ENCODE data around the gene CHAF1B. TPM values are rescaled to one million over a fixed set of nuclear protein-coding genes. Genes with fewer than 3 reads are reported as not detected.

Gene CHAF1B
- polyA plus RNA-seq, 1 of the 3 experiments (the other 2 are of a cell fraction), result 6.8 TPM

GRCh38 chr21:36464590-36464989, 79.4 kb downstream of the CHAF1B start:
- no peak overlapping the region for H2AFZ ChIP-seq (ENCODE audit: low read depth)
- CTCF ChIA-PET, result no interaction called here

GRCh38 chr21:36465478-36465877, 80.3 kb downstream of the CHAF1B start:
- WGBS (ENCODE audit: low lambda C conversion rate), result 70% methylated on average over 8 of the region's 8 CpGs
- POLR2A ChIA-PET, result no interaction called here

More at GRCh38 chr21:36464590-36464989, 79.4 kb downstream of the CHAF1B start:
- Histone ChIP-seq H3K4me2 (no peak overlapping the region), H3K4me3 (ENCODE audit: low read depth in 2 of 2, low read length in 1 of 2) (no peak overlapping the region), H3K9me2 (no peaks in the 10 kb centered on the region), H3K79me2 (ENCODE audit: insufficient read depth) (no peaks in the 10 kb centered on the region), H3F3A (replicated peaks; ENCODE audit: insufficient read depth) (no peaks in the 10 kb centered on the region), H3K9me3 (no peaks in the 10 kb centered on the region), H3K36me3 (replicated peaks in 1 of 2; ENCODE audit: control insufficient read depth in 1 of 2, insufficient read depth in 2 of 2, low read length in 1 of 2) (no peaks in the 10 kb centered on the region), H4K20me1 (ENCODE audit: insufficient read depth) (no peaks in the 10 kb centered on the region), H3K9ac (no peak overlapping the region), H3K27me3 (ENCODE audit: insufficient read depth) (no peaks in the 10 kb centered on the region), H3K27ac (ENCODE audit: low read depth in 2 of 2, low read length in 1 of 2) (no peak overlapping the region), H3K4me1 (ENCODE audit: control insufficient read depth in 1 of 2, insufficient read depth in 2 of 2, low read depth in 1 of 2, low read length in 1 of 2) (no peaks in the 10 kb centered on the region)
- POLR2A ChIA-PET, result no interaction called here
- TF ChIP-seq USF1 (IDR thresholded peaks at IDR 0.05; ENCODE audit: borderline replicate concordance, low read depth) (no peak), RFX5 (IDR thresholded peaks at IDR 0.05; ENCODE audit: low read length) (no peak), EP300 (IDR thresholded peaks at IDR 0.05; ENCODE audit: borderline replicate concordance in 1 of 2, low read depth in 1 of 2, low read length in 1 of 2) (no peak), MEF2A (IDR thresholded peaks at IDR 0.05; ENCODE audit: borderline replicate concordance, low read depth) (no peak), MXI1 (IDR thresholded peaks at IDR 0.05; ENCODE audit: low read depth, low read length) (no peak)
- 69% methylated on average over 3 of the region's 3 CpGs for WGBS (ENCODE audit: low lambda C conversion rate)
- DNase-seq, result no peak

More at GRCh38 chr21:36465478-36465877, 80.3 kb downstream of the CHAF1B start:
- TF ChIP-seq TAF1 (IDR thresholded peaks at IDR 0.05; ENCODE audit: borderline replicate concordance, low read depth, low read length) (no peak), GABPA (IDR thresholded peaks at IDR 0.05; ENCODE audit: low read depth) (no peak), USF2 (IDR thresholded peaks at IDR 0.05; ENCODE audit: borderline replicate concordance, low read depth, low read length) (no peak), YY1 (IDR thresholded peaks at IDR 0.05; ENCODE audit: low read depth) (no peak), PBX3 (IDR thresholded peaks at IDR 0.05) (no peak)
- H3K36me3 ChIP-seq (replicated peaks in 1 of 2; ENCODE audit: control insufficient read depth in 1 of 2, insufficient read depth in 2 of 2, low read length in 1 of 2), result no peaks in the 10 kb centered on the region
- no peak overlapping the region for H3K4me3 ChIP-seq (ENCODE audit: low read depth in 2 of 2, low read length in 1 of 2)
- no peak overlapping the region for H2AFZ ChIP-seq (ENCODE audit: low read depth)
- CTCF ChIA-PET, result no interaction called here
- H3K9me3 ChIP-seq, result no peaks in the 10 kb centered on the region
- H3K27me3 ChIP-seq (ENCODE audit: insufficient read depth), result no peaks in the 10 kb centered on the region
- H3F3A ChIP-seq (replicated peaks; ENCODE audit: insufficient read depth), result no peaks in the 10 kb centered on the region
- no peak for DNase-seq
- H3K79me2 ChIP-seq (ENCODE audit: insufficient read depth), result no peaks in the 10 kb centered on the region
- no peak overlapping the region for H3K4me2 ChIP-seq
- H4K20me1 ChIP-seq (ENCODE audit: insufficient read depth), result no peaks in the 10 kb centered on the region
- H3K4me1 ChIP-seq (ENCODE audit: control insufficient read depth in 1 of 2, insufficient read depth in 2 of 2, low read depth in 1 of 2, low read length in 1 of 2), result no peaks in the 10 kb centered on the region
- H3K9ac ChIP-seq, result no peak overlapping the region
- no peaks in the 10 kb centered on the region for H3K9me2 ChIP-seq
- H3K27ac ChIP-seq (ENCODE audit: low read depth in 2 of 2, low read length in 1 of 2), result no peak overlapping the region

Measured in SK-N-SH (cell line).